Esophagus squamous epithelium (tissue), 5 donors: Measurements from ENCODE around the gene FHAD1. TPM values are rescaled to one million over a fixed set of nuclear protein-coding genes. Genes with fewer than 3 reads are reported as not detected.

ENCODE experiments used
- DNase-seq: peaks from one replicate; lab custom pipeline; 2025; lab: John Stamatoyannopoulos, UW
- H3K27ac ChIP-seq, 4 donors: fragments of 200-600 bp; sonication (generic); one replicate each; pipeline ENCODE4 v1.5.1; 2016 to 2019; ENCODE audit warnings: mild to moderate bottlenecking in 1 of 4
- H3K27me3 ChIP-seq, 4 donors: fragments of 200-600 bp; sonication (generic); 1 replicate in 3 of 4; 2 replicates in 1 of 4; pipeline versions ENCODE4 v1.5.1 to v1.6.0; 2017 to 2021; ENCODE audit warnings: antibody characterized with exemption in 1 of 4
- H3K36me3 ChIP-seq, 3 donors: fragments of 200-600 bp; sonication (generic); one replicate each; pipeline ENCODE4 v1.5.1; 2016 to 2019
- H3K4me1 ChIP-seq, 3 donors: fragments of 200-600 bp; sonication (generic); one replicate each; pipeline ENCODE4 v1.5.1; 2017 to 2019
- H3K4me3 ChIP-seq, 4 donors: fragments of 200-600 bp; sonication (generic); 1 replicate in 3 of 4; 2 replicates in 1 of 4; pipeline ENCODE4 v1.5.1; 2016 to 2019; ENCODE audit warnings: mild to moderate bottlenecking in 2 of 4, moderate library complexity in 1 of 4
- H3K9me3 ChIP-seq, 3 donors: fragments of 200-600 bp; sonication (generic); one replicate each; pipeline ENCODE4 v1.5.1; 2016 to 2019
- CTCF ChIP-seq, 6 experiments: fragments of 450-650 bp in 4 of 6; fragments of 200-600 bp in 2 of 6; sonication (generic) in 2 of 6; IDR thresholded peaks; one replicate each; pipeline ENCODE4 v1.5.1; 2016 to 2019; ENCODE audit warnings: antibody characterized with exemption in 6 of 6, mild to moderate bottlenecking in 4 of 6, moderate library complexity in 4 of 6
- POLR2A ChIP-seq, 4 donors: fragments of 450-650 bp; IDR thresholded peaks; one replicate each; pipeline ENCODE4 v1.6.1; 2017; ENCODE audit warnings: antibody characterized with exemption in 4 of 4, mild to moderate bottlenecking in 4 of 4, moderate library complexity in 3 of 4
- WGBS, 2 donors: methylation state at CpG; one replicate each; pipeline ENCODE4 v1.1.5; 2018; 5-methylcytosine and 5-hydroxymethylcytosine counted together
- intact Hi-C: fragments of 100-400 bp; cut with DNase I; formaldehyde crosslinking; loops from one replicate; pipeline ENCODE4 v1.15.0; 2022
- total RNA-seq, 4 donors: library from RNA; depleted of rRNA; stranded (reverse); fragments of >200 nt; gene quantifications; one replicate each; pipeline ENCODE4 v1.1.0, GENCODE V29; 2016
- donor health status: DM: yes; HTN: yes; CAD: no.

The FHAD1 gene
- total RNA-seq, 4 donors from 2014 or later, result 0.57 TPM; not detected in 3

GRCh38 chr1:15272782-15273127 is 25.7 kb downstream of the FHAD1 start:
- TF ChIP-seq CTCF (IDR thresholded peaks at IDR 0.05), result no peak
- no peak for TF ChIP-seq POLR2A (IDR thresholded peaks at IDR 0.05)
- Histone ChIP-seq H3K27ac (no peak overlapping the region), H3K4me3 (no peak overlapping the region), H3K4me1 (peaks cover 0 to 10% (median 0%) of the 10 kb centered on the region in 3 donors), H3K27me3 (peaks cover 0 to 6% (median 0%) of the 10 kb centered on the region in 4 donors), H3K9me3 (no peaks in the 10 kb centered on the region), H3K36me3 (no peaks in the 10 kb centered on the region)
- intact Hi-C loops, result loop anchor here (5.0 to 10.0 kb wide), 2 partner anchors 118 to 145 kb away; partner anchors contain the start of gene TMEM51
- no peak for DNase-seq
- 30 to 54% methylated on average over 6 to 7 of the region's 7 CpGs for WGBS, 2 donors

GRCh38 chr1:15273274-15273673 is 26.3 kb downstream of the FHAD1 start:
- peaks cover 0 to 10% (median 0%) of the 10 kb centered on the region in 3 donors for H3K4me1 ChIP-seq
- intact Hi-C loops, result loop anchor here (5.0 to 10.0 kb wide), 2 partner anchors 118 to 146 kb away; partner anchors contain the start of gene TMEM51
- no peak for TF ChIP-seq CTCF (IDR thresholded peaks at IDR 0.05)
- no peak for TF ChIP-seq POLR2A (IDR thresholded peaks at IDR 0.05)
- no peaks in the 10 kb centered on the region for H3K36me3 ChIP-seq
- H3K27ac ChIP-seq, result no peak overlapping the region
- H3K4me3 ChIP-seq, result no peak overlapping the region
- no peak for DNase-seq
- no peaks in the 10 kb centered on the region for H3K9me3 ChIP-seq
- H3K27me3 ChIP-seq, result peaks cover 0 to 6% (median 0%) of the 10 kb centered on the region in 4 donors
- 84 to 92% methylated on average over 2 of the region's 2 CpGs for WGBS, 2 donors

GRCh38 chr1:15275921-15276683 is 29.1 kb downstream of the FHAD1 start:
- no peak overlapping the region for H3K27ac ChIP-seq
- intact Hi-C loops, result loop anchor here (10.0 kb wide), 1 partner anchor 121 kb away; the partner anchor contains the start of gene TMEM51
- H3K36me3 ChIP-seq, result no peaks in the 10 kb centered on the region
- no peak for DNase-seq
- 72 to 81% methylated on average over 9 to 10 of the region's 10 CpGs for WGBS, 2 donors
- H3K4me1 ChIP-seq, result peaks cover 0 to 10% (median 0%) of the 10 kb centered on the region in 3 donors
- no peak overlapping the region for H3K4me3 ChIP-seq
- H3K9me3 ChIP-seq, result no peaks in the 10 kb centered on the region
- H3K27me3 ChIP-seq, result peaks cover 0 to 6% (median 0%) of the 10 kb centered on the region in 4 donors
- TF ChIP-seq CTCF (IDR thresholded peaks at IDR 0.05), result no peak
- no peak for TF ChIP-seq POLR2A (IDR thresholded peaks at IDR 0.05)

GRCh38 chr1:15276691-15277446 is 29.8 kb downstream of the FHAD1 start:
- DNase-seq, result no peak
- intact Hi-C loops, result loop anchor here (10.0 kb wide), 1 partner anchor 122 kb away; the partner anchor contains the start of gene TMEM51
- no peak for TF ChIP-seq CTCF (IDR thresholded peaks at IDR 0.05)
- TF ChIP-seq POLR2A (IDR thresholded peaks at IDR 0.05), result no peak
- no peak overlapping the region for H3K27ac ChIP-seq
- H3K4me3 ChIP-seq, result no peak overlapping the region
- no peaks in the 10 kb centered on the region for H3K9me3 ChIP-seq
- WGBS, 2 donors, result 91 to 92% methylated on average over 10 to 11 of the region's 11 CpGs
- no peaks in the 10 kb centered on the region for H3K36me3 ChIP-seq
- peaks cover 0 to 6% (median 0%) of the 10 kb centered on the region in 4 donors for H3K27me3 ChIP-seq
- peaks cover 0 to 12% (median 0%) of the 10 kb centered on the region in 3 donors for H3K4me1 ChIP-seq
